ENCODE measurements around the gene MBP. TPM values are rescaled to one million over a fixed set of nuclear protein-coding genes. Genes with fewer than 3 reads are reported as not detected.
"Not testable (repeated sequence)": the region's sequence is repeated elsewhere in the genome, so short reads cannot be mapped to it uniquely, and the experiment has no call there.

MBP gene
- total and polyA plus RNA-seq, 2 donors (not counting 3 experiments of a cell fraction or from before 2014, with no cell fraction given): 1.7 to 2.3 TPM

GRCh38 chr18:77019641-77020040 lies 112.9 kb downstream of the MBP start:
- Histone ChIP-seq H3K36me3 (ENCODE audit: control insufficient read depth in 2 of 2, extremely low read depth in 1 of 2, insufficient read depth in 2 of 2, low read length in 2 of 2) (no peaks in the 10 kb centered on the region), H3K9me1 (replicated peaks; ENCODE audit: control insufficient read depth, extremely low read depth, insufficient read depth, low read length) (no peaks in the 10 kb centered on the region), H3K9ac (replicated peaks; ENCODE audit: extremely low read depth, insufficient read depth, low read length) (no peak overlapping the region), H4K20me1 (replicated peaks; ENCODE audit: control insufficient read depth, extremely low read depth, insufficient read depth, low read length) (no peaks in the 10 kb centered on the region), H3K4me1 (ENCODE audit: control insufficient read depth, extremely low read depth, insufficient read depth, low read length) (no peaks in the 10 kb centered on the region), H3K4me2 (ENCODE audit: insufficient read depth, low read length) (no peak overlapping the region), H2AFZ (ENCODE audit: low read depth, low read length) (no peak overlapping the region), H3K27me3 (ENCODE audit: control insufficient read depth in 2 of 2, insufficient read depth in 2 of 2, low read length in 2 of 2) (peaks cover 0 to 4% of the 10 kb centered on the region in 2 experiments), H3K27ac (ENCODE audit: insufficient read depth, low read depth, low read length) (no peak overlapping the region), H3K9me3 (replicated peaks; ENCODE audit: control insufficient read depth, insufficient read depth, low read length) (no peaks in the 10 kb centered on the region), H3K79me2 (ENCODE audit: control insufficient read depth, insufficient read depth, low read length) (no peaks in the 10 kb centered on the region), H3K4me3 (replicated peaks in 1 of 3; ENCODE audit: insufficient read depth in 1 of 3, low read depth in 1 of 3, low read length in 3 of 3) (no peak overlapping the region)
- intact Hi-C loops (cut with micrococcal nuclease): no loop called here
- ChIA-PET CTCF (no interaction called here), POLR2A (no interaction called here)
- TF ChIP-seq POLR2A (IDR thresholded peaks at IDR 0.05; ENCODE audit: low read depth, low read length): no peak
- no peak for TF ChIP-seq JUN (IDR thresholded peaks at IDR 0.05; ENCODE audit: borderline replicate concordance, insufficient read depth, insufficient read length, low read depth)
- TF ChIP-seq POLR2AphosphoS5 (IDR thresholded peaks at IDR 0.05; ENCODE audit: insufficient read depth, low read depth, low read length): no peak
- FAIRE-seq (no peak), DNase-seq (ENCODE audit: low read depth, low spot score) (no peak)
- BruUV-seq (replicated peaks): no TSS peak
- dilution Hi-C loops (cut with MboI; ENCODE audit: extremely low pct_ligation_motif_present, low sequenced_read_pairs): no loop called here

DNA sequence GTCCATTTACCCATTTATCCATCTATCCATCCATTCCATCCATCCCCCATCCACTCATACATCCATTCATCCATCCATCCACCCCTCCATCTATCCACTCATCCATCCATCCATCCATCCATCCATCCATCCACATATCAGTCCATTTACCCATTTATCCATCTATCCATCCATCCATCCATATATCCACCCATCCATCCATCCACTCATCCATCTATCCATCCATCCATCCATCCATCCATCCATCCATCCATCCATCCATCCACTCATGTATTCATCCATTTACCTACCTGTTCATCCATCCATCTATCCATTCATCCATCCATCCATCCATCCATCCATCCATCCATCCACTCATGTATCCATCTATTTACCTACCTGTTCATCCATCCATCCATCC lies 113.9 kb downstream of the MBP start:
- POLR2A ChIA-PET; CTCF ChIA-PET; H4K20me1 ChIP-seq (replicated peaks; ENCODE audit: control insufficient read depth, extremely low read depth, insufficient read depth, low read length); H3K36me3 ChIP-seq (ENCODE audit: control insufficient read depth in 2 of 2, extremely low read depth in 1 of 2, insufficient read depth in 2 of 2, low read length in 2 of 2); H3K9me3 ChIP-seq (replicated peaks; ENCODE audit: control insufficient read depth, insufficient read depth, low read length); dilution Hi-C loops (cut with MboI; ENCODE audit: extremely low pct_ligation_motif_present, low sequenced_read_pairs); H3K79me2 ChIP-seq (ENCODE audit: control insufficient read depth, insufficient read depth, low read length); H3K4me3 ChIP-seq (replicated peaks in 1 of 3; ENCODE audit: insufficient read depth in 1 of 3, low read depth in 1 of 3, low read length in 3 of 3); FAIRE-seq; H3K9me1 ChIP-seq (replicated peaks; ENCODE audit: control insufficient read depth, extremely low read depth, insufficient read depth, low read length); H3K27me3 ChIP-seq (ENCODE audit: control insufficient read depth in 2 of 2, insufficient read depth in 2 of 2, low read length in 2 of 2); intact Hi-C loops (cut with micrococcal nuclease); H3K9ac ChIP-seq (replicated peaks; ENCODE audit: extremely low read depth, insufficient read depth, low read length); H3K4me1 ChIP-seq (ENCODE audit: control insufficient read depth, extremely low read depth, insufficient read depth, low read length); H3K4me2 ChIP-seq (ENCODE audit: insufficient read depth, low read length); BruUV-seq (replicated peaks); DNase-seq (ENCODE audit: low read depth, low spot score); H2AFZ ChIP-seq (ENCODE audit: low read depth, low read length); H3K27ac ChIP-seq (ENCODE audit: insufficient read depth, low read depth, low read length): not testable (repeated sequence)

Measured in endothelial cell of umbilical vein (primary cell).